HepG2 (cell line): ENCODE measurements around the gene HSPE1. TPM values are rescaled to one million over a fixed set of nuclear protein-coding genes. Genes with fewer than 3 reads are reported as not detected.
A peak's percentile ranks its signal among the peaks of the same experiment; 100 is the strongest.

ENCODE experiments used
- AKAP8 ChIP-seq: sonication (generic); formaldehyde crosslinking; IDR thresholded peaks from 2 replicates; pipeline ENCODE4 v1.5.1; 2020; ENCODE audit warnings: mild to moderate bottlenecking, missing genetic modification reagents
- ETV5 ChIP-seq: IDR thresholded peaks from 2 replicates; pipeline ENCODE4 v1.6.1; 2018; ENCODE audit warnings: missing biosample characterization, missing genetic modification reagents, inconsistent platforms, borderline replicate concordance
- KDM5B ChIP-seq: sonication (generic); formaldehyde crosslinking; IDR thresholded peaks from 2 replicates; pipeline ENCODE4 v1.4.0; 2020; ENCODE audit warnings: missing genetic modification reagents, mild to moderate bottlenecking, borderline replicate concordance
- PHF5A ChIP-seq: IDR thresholded peaks from one replicate; pipeline ENCODE4 v1.6.1; 2018; ENCODE audit warnings: low read depth, missing genetic modification reagents; ENCODE audit not compliant: unreplicated experiment
- SNAPC5 ChIP-seq: sonication (generic); formaldehyde crosslinking; IDR thresholded peaks from 2 replicates; pipeline ENCODE4 v1.8.1; 2023; ENCODE audit warnings: mild to moderate bottlenecking, missing genetic modification reagents, borderline replicate concordance
- SP5 ChIP-seq: IDR thresholded peaks from 2 replicates; pipeline ENCODE4 v1.6.1; 2016; ENCODE audit warnings: low read depth, borderline replicate concordance
- TRIM24 ChIP-seq: sonication (generic); formaldehyde crosslinking; IDR thresholded peaks from 2 replicates; pipeline ENCODE4 v1.8.0; 2022; ENCODE audit warnings: mild to moderate bottlenecking, missing genetic modification reagents
- ZBTB26 ChIP-seq: IDR thresholded peaks from 2 replicates; pipeline ENCODE4 v1.6.1; 2016; ENCODE audit warnings: missing compliant biosample characterization, missing genetic modification reagents, borderline replicate concordance
- ZNF263 ChIP-seq: sonication (generic); formaldehyde crosslinking; IDR thresholded peaks from 2 replicates; pipeline ENCODE4 v1.4.0; 2020; ENCODE audit warnings: missing genetic modification reagents
- ZNF670 ChIP-seq: sonication (generic); formaldehyde crosslinking; IDR thresholded peaks from 2 replicates; pipeline ENCODE4 v1.8.0; 2022; ENCODE audit warnings: mild to moderate bottlenecking, missing genetic modification reagents, borderline replicate concordance
- ZNF687 ChIP-seq: sonication (generic); formaldehyde crosslinking; IDR thresholded peaks from 2 replicates; pipeline ENCODE4 v1.5.1; 2020; ENCODE audit warnings: mild to moderate bottlenecking, missing genetic modification reagents, moderate library complexity
- ZNF749 ChIP-seq: sonication (generic); formaldehyde crosslinking; IDR thresholded peaks from 2 replicates; pipeline ENCODE4 v1.8.0; 2022; ENCODE audit warnings: mild to moderate bottlenecking, missing genetic modification reagents, moderate library complexity, borderline replicate concordance
- ZNF841 ChIP-seq: sonication (generic); formaldehyde crosslinking; IDR thresholded peaks from 2 replicates; pipeline ENCODE4 v1.8.1; 2023; ENCODE audit warnings: missing genetic modification reagents, borderline replicate concordance
- polyA plus RNA-seq, 8 experiments: library from polyadenylated mRNA; depleted of rRNA in 3 of 8; stranded (reverse) in 7 of 8; unstranded in 1 of 8; fragments of >200 nt; fragmentation: Illumina TruSeq in 4 of 8; extraction: Trizol in 4 of 8; gene quantifications; 2 replicates each; pipeline versions ENCODE4 v1.2.1 to v1.2.3, GENCODE V29; 2011 to 2016; ENCODE audit warnings: low read depth in 4 of 8, missing spikeins in 1 of 8, mixed read lengths in 1 of 8; ENCODE audit not compliant: insufficient read depth in 1 of 8
- total RNA-seq, 5 experiments: library from RNA; depleted of rRNA; stranded (reverse); fragments of >200 nt; fragmentation: Illumina TruSeq; extraction: Trizol; gene quantifications; 2 replicates each; pipeline ENCODE4 v1.2.3, GENCODE V29; 2016; ENCODE audit warnings: low read depth in 1 of 5
- TF ChIP-seq, protein P1 (sequence below): sonication (generic); formaldehyde crosslinking; IDR thresholded peaks from 2 replicates; pipeline ENCODE4 v1.5.0; 2020; ENCODE audit warnings: mild to moderate bottlenecking, missing genetic modification reagents
- TF ChIP-seq, protein P2 (sequence below): fragments of 450-650 bp; IDR thresholded peaks from 2 replicates; pipeline ENCODE4 v1.6.1; 2017; ENCODE audit warnings: mild to moderate bottlenecking

Gene HSPE1
- total and polyA plus RNA-seq, 2 of the 13 experiments (the other 11 are each of a cell fraction or from before 2014, with no cell fraction given): 244 to 823 TPM

DNA sequence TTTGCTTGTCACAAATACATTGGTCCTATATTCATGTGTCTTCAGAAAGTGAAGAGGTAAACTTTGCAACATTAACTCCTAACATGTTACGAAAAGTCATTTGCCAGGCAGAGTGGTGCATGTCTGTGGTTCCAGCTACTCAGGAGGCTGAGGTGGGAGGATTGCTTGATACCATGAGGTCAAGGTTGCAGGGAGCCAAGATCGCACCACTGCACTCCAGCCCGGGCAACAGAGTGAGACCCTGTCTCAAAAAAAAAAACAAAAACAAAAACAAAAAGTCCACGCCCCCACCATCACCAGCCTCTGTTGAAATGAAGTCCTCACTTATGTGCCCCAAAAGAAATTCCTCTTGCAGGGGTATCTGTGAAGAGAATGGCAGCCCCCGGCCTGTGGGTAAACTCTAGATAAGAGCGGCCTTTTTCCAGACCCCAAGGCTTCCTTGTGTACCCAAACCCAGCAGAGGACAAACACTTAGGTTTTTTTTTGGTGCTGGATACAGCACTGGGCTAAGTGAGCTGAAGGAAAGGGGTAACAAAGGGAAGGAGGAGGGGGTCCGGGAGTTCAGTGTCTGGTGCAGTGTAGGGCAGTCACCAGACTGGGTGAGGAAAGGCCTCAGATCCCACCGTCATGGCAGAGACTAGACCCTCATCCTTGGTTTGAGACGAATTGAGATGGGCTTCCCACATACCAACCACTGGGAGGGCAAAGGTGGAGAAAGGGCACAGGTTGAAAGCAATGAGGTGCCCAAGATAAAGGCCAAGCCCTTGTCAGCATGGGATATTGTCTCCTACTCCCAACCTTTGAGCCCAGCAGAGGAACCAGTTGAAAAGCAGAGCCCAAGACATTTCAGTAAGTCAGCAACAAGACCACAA is 19.8 kb upstream of the HSPE1 start (continued):
- TF ChIP-seq ZNF687 (0 out of 2 replicates have a peak, but pooled peaks have one; percentile 6), AKAP8 (CRISPR knock-in tag) (0 out of 2 replicates have a peak, but pooled peaks have one; percentile 5), KDM5B (CRISPR knock-in tag) (no peak), ZBTB26 (CRISPR knock-in tag) (no peak), PHF5A (no peak), ZNF749 (CRISPR knock-in tag) (no peak), ETV5 (CRISPR knock-in tag) (no peak), ZNF670 (CRISPR knock-in tag) (no peak), ZNF263 (CRISPR knock-in tag) (no peak), ZNF841 (CRISPR knock-in tag) (no peak), TRIM24 (CRISPR knock-in tag) (no peak), SNAPC5 (CRISPR knock-in tag) (no peak), SP5 (CRISPR knock-in tag) (no peak)
- TF ChIP-seq, protein P1, sequence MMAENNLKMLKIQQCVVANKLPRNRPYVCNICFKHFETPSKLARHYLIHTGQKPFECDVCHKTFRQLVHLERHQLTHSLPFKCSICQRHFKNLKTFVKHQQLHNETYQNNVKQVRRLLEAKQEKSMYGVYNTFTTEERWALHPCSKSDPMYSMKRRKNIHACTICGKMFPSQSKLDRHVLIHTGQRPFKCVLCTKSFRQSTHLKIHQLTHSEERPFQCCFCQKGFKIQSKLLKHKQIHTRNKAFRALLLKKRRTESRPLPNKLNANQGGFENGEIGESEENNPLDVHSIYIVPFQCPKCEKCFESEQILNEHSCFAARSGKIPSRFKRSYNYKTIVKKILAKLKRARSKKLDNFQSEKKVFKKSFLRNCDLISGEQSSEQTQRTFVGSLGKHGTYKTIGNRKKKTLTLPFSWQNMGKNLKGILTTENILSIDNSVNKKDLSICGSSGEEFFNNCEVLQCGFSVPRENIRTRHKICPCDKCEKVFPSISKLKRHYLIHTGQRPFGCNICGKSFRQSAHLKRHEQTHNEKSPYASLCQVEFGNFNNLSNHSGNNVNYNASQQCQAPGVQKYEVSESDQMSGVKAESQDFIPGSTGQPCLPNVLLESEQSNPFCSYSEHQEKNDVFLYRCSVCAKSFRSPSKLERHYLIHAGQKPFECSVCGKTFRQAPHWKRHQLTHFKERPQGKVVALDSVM (CRISPR knock-in tag): peak; percentile 91
- TF ChIP-seq, protein P2, sequence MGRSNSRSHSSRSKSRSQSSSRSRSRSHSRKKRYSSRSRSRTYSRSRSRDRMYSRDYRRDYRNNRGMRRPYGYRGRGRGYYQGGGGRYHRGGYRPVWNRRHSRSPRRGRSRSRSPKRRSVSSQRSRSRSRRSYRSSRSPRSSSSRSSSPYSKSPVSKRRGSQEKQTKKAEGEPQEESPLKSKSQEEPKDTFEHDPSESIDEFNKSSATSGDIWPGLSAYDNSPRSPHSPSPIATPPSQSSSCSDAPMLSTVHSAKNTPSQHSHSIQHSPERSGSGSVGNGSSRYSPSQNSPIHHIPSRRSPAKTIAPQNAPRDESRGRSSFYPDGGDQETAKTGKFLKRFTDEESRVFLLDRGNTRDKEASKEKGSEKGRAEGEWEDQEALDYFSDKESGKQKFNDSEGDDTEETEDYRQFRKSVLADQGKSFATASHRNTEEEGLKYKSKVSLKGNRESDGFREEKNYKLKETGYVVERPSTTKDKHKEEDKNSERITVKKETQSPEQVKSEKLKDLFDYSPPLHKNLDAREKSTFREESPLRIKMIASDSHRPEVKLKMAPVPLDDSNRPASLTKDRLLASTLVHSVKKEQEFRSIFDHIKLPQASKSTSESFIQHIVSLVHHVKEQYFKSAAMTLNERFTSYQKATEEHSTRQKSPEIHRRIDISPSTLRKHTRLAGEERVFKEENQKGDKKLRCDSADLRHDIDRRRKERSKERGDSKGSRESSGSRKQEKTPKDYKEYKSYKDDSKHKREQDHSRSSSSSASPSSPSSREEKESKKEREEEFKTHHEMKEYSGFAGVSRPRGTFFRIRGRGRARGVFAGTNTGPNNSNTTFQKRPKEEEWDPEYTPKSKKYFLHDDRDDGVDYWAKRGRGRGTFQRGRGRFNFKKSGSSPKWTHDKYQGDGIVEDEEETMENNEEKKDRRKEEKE: no peak
